Measurements from ENCODE around the gene CCDC91.
"Not testable (repeated sequence)": the region's sequence is repeated elsewhere in the genome, so short reads cannot be mapped to it uniquely, and the experiment has no call there.

Gene CCDC91

DNA sequence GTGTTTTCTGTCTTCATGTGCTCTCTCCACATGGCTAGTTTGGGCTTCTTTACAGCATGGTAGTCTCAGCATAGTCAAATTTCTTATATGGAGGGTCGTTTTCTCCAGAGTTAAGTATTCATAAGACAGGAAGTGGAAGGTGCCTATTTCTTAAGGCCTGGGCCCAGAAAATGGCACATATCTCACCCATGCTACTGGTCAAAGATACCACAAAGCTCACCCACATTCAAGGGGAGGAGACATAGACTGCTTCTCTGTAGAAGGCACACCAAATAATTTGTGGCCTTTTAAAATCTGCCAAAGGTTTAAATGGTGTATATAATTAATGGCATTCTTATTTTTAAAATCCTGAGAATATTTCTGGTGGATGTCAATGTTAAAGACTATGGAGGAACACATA lies 44.8 kb downstream of the CCDC91 start:
- DNase-seq, result no peak

DNA sequence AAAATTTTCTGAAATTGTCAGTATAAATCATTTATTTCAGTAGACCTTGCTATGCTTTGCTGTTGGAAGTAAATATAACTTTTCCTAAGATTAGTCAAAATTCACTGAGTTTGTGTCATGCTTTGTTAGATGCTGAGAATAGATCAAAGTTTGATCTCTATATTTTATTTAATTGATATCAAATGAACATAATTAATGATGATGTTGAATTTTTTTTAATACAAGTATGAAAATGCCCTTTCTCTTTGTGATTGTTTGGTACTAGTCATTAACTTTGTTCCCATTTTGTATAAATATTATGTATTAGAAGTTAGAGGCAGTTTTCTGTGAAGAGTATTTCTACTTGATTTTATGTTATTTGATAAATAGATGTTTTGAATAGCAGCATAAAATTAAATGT lies 45.7 kb downstream of the CCDC91 start:
- no peak for DNase-seq

DNA sequence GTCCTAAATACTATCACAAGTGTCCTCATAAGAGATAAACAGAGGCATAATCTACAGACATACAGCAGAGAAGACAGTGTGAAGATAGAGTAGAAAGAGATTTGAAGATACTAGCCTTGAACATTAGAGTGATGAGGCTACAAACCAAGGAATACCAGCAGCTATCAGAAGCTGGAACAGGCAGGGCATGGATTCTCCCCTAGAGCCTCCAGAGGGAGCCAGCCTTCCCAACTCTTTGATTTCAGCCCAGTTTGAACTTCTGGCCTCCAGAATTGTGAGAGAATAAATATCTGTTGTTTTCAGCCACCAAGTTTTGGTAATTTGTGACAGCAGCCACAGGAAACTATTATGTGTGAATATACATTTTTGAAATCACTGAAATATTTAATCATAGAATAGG lies 47.2 kb downstream of the CCDC91 start:
- no peak for DNase-seq

DNA sequence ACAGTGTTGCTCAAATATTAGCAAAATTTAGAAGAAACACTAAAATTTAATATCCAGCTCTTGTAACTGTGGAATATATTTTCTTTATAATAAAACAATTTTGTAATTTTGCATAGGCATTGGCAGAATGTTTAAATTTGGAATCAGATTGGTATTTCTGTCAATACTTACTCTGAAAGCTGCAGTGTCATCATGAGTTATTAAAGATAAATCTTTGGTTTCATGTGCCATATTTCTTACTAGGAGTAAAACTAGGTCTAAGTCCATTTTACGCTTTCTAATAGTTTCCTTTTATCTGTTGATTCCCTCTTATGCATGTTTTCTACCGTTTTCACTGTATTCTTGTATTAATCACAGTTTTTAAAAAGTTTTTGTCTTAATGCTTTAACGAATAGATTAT lies 49.7 kb downstream of the CCDC91 start:
- no peak for DNase-seq

DNA sequence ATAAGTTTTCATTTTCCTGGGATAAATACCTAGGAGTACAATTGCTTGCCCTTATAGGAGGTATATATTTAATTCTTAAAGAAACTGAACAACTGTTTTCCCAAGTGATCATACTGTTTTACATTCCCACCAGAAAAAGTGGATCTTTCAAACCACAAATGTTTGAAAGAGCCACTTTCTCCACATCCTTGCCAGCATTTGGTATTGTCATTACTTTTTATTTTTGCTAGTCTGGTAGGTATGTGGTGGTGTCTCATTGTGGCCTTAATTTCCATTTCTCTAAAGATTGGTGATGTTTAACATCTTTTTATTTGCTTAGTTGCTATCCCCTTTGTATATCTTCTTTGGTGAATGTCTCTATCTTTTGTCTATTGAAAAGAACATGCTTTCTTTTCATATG lies 50.6 kb downstream of the CCDC91 start:
- DNase-seq, result no peak

DNA sequence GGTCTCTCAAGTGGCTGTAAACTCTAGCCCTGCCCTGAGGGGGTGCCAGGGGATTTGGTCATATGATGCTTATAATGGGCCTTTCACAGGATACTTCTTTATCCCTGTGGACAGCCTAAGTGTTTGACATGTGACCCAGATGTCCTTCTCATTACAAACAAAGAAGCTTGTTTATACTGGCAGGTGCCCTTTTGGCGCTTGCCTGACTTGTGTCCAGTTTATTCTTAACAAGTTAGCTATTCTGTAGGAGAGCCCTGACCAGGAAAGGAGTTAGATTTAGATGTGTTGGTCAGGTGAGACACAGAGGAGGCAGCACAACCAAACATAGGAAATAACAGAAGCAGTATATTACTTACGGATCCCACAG lies 51.9 kb downstream of the CCDC91 start:
- DNase-seq, result no peak

DNA sequence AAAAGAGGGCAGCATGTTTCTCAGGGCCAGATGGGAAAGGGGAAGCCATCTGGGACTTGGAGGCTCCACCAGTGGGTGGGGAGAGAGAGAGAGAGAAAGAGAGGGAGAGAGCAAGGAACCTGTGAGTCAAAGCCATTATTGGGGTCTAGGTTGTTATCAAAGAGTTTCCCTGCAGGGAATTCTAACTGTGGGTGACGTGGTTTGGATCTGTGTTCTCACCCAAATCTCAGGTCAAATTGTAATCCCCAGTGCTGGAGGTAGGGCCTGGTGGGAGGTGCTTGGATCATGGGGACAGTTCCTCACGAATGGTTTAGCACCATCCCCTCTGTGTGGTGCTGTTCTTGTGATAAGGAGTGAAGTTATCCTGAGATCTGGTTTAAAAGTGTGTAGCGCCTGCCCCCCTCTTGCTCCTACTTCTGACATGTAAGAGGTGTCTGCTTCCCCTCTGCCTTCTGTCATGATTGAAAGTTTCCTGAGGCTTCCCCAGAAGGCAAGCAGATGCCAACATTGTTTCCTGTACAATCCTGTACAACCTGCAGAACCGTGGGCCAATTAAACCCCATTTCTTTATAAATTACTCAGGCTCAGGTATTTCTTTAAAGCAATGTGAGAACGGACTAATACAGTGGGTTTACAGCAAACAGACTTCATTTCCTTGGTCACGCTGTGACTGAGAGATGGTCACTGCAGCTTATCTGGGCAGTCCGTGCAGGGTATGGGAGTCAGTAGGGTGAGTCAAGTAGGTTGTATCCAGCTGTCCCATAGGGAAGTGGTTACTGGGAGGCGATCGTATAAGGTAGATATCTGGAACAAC lies 52.4 kb downstream of the CCDC91 start:
- DNase-seq, result peak; percentile 18 to 43

DNA sequence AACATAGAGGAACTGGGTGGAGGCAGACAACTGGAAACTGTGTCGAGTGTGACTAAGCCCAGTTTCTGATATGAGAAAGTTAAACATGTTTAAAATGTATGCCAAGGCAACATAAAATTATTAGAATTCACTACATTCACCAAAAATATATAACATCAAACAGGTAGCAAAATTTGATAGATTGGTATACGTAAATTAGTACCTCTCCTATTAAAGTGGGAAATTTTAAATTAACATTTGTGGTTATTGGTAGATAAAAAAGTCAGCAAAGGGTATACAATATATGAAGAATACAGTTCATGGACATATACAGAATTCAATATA lies 53.0 kb downstream of the CCDC91 start:
- DNase-seq, result no peak

DNA sequence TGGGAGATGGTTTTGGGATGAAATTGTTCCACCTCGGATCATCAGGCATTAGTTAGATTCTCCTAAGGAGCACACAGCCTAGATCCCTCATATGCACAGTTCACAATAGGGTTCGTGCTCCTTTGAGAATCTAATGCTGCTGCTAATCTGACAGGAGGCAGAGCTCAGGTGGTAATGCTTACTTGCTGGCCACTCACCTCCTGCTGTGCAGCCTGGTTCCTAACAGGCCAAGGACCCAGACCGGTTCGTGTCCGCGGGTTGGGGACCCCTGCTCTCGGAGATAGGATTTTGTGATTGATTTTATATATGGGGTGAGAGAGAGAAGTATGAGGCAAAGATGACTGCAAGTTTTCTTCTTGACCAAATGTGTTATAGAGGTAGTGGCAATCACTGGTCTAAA lies 57.5 kb downstream of the CCDC91 start:
- DNase-seq, result no peak

DNA sequence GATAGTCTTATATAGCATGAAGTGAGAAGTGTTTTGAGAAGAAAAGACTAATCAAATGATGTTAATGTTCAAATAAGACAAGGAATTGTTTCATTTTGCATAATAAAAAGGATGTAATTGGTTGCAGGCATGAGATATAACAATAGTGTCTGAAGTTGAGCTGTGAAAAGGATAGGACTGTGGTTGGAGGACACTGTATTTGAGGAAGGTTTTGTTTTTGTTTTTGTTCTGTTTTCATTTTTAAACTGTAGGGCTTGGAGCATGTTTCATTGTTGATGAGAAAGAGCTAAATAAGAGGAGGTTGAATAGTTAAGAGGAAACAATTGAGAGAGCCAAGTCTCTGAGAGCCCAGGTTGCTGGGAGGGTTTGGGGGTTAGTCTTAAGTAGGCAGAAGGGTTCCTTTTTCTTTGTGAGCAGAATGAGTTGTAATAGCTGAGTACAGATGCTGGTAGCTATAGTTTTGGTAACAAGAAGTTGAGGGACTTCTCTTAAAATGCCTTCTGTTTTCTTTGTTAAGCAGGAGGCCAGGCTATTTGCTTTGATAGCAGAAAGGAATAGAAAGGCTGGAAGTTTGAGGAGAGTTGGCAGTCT lies 58.4 kb downstream of the CCDC91 start:
- peak in 1 of 2 donors; percentile 18 for DNase-seq

DNA sequence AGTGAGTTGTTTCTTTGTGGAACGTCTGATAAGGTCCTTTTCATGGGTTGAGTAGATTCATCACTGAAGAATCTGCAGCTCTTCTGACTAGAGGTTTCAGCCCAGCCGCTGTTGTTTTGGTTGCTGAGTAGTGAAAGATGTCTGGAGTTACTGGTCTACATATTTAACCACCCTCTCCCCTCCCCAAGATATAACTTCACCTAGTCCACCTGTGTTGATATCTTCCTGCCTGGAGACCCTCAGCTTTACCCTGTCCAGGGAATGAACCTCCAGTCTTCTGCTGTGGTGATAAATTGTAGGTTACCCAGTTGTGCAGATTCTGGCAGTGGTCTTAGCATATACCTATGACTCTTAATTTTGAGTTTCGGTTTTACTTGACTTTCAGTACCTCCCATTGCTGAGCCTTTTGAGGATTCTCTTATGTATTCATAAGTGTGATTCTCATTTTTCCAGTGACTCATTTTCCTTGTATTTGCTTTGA lies 62.9 kb downstream of the CCDC91 start:
- DNase-seq, result no peak

DNA sequence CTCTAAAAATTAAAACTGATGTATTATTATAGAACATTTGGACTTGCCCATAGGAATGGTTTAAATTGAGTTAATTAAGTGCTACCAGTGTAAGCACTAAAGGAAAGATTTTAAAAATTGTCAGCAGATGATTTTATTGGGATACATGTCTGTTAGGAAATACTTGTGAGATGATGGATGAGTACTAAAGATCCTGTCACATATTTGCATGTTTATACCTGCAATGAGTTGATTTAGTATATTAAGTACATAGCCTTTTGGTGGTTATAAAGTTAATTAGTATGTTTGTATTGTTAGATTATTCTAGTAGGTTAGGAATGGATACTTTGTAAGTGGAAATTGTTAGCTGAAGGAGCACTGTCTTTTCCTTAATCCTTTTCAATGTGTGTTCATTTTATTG lies 67.2 kb downstream of the CCDC91 start:
- DNase-seq, result no peak

DNA sequence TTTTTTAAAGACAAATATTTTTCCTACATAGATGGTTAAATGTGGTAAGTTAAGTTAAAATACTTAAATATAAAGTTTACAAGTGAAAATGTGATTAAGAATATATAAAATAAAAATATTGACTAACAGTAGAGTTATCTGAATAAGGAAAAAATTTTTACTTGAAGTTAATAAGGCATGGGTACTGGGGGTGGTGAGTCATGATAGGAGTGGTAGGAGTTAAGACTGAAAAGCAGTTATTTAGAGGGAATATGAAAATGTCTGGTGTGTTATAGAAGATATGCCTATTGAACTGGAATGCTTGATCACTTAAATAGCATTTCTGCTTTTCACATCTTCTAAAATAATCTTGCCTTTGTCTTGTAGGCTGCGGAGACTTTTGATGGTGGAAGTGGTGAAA lies 68.7 kb downstream of the CCDC91 start:
- no peak for DNase-seq

DNA sequence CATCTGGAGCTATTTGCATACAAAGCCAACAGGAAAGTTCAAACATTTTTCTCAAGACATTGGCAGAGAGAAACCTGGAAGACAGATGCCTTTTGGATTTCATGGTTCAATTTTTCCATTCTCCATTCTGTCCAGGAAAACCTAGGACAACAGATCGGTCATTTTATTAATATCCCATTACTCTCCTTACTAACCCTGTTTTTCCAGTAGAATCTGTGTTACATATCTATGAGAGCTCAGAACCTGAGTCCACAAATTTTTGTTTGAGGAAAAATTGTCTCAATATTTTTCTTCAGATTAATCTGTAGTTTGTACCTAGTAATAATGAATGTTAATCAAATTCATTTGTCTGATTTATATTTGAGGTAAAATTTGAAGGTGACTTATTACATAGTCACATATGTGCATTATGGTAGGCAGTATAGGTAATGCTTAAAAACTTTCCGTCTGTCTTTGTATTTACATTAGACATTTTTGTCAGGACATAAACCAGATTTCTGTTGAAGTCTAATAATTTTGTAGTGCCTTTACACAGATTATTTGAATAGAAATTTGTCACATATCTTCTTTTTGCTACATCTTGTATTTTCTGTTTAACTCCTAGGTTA lies 75.3 kb downstream of the CCDC91 start:
- DNase-seq, result no peak

DNA sequence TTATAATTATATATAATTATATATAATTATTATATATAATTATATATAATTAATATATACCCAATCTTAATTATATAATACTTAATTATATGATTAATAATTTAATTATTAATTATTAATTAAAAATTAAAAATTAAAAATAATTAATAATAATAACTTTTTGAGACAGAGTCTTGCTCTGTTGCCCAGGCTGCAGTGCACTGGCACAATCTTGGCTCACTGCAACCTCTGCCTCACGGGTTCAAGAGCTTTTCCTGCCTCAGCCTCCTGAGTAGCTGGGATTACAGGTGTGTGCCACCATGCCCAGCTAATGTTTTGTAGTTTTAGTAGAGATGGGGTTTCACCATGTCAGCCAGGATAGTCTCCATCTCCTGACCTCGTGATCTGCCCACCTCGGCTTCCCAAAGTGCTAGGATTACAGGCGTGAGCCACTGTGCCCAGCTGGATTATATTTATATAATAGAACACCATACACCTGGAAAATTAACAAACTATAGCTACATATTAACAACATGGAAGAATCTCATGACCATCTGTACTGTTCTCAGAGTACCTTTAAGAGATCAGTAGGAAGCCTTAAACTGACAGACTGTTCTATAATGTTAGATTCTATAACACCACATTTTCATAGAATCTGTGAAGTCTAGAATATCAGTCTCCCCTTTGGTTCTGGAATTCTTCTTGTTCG lies 77.8 kb downstream of the CCDC91 start:
- not testable (repeated sequence) for DNase-seq

DNA sequence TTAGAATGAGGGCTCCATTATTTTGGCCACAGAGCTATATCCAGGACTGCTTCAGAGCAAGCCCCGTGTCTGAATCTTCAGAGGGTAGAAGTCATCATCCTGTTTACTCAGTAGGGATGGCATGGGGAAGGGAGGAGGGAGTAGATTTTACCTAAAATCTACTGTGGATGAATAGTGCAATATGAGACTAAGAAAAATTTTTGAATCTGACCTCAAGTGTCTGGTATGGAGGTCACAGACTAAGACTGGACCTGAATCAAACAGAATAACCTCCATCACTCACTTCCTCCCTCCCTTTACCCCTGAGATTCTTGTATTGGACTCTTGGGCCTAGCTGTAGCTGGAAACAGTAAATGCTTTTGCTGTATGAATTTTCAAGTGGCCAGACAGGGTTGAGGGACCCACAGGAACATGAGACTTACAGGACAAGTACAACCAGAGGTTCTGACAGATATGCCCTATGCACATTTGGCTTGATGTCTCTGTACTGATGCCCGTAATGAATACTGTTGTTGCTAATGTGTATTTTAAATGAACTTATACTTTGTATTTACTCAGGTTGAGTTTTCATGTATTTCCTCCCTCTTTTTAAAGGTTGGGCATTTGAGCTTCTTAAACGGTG lies 78.5 kb downstream of the CCDC91 start:
- DNase-seq, result no peak

DNA sequence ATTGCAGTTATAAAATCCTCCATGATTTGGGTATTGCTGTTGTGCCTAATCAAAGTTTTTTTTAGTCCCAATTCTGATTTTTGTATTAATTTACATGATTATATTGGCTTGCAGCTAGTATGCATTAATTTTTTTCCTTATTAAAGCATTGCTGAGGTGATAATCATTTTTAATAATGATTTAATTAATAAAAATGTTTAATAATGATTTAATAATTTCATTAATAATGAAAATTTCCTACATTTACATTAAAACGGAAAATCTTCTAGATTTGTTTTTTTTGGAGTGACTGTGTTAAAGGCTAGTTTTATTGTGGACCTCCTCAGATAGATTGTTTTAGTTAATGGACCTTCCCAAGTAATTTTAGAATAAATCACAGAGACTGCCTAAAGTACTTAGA lies 79.6 kb downstream of the CCDC91 start:
- DNase-seq, result no peak

DNA sequence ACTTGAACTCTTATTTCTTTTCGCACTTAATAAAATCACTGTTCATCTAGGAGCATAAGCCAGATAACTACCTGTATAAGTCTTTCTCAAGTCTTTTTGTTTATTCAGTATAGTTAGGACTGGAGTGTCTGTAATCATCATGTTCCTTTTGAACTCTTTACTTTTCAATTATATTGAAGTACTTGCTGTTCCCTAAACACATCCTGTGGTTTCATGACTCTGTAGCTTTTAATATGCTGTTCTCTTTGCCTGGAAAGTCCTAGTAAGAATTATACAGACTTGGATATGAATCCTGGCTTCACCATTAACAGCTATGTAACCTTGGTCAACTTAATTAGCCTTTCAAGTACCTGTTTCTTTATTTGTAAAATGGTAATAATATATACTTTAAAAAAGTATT lies 88.2 kb downstream of the CCDC91 start:
- DNase-seq, result no peak

DNA sequence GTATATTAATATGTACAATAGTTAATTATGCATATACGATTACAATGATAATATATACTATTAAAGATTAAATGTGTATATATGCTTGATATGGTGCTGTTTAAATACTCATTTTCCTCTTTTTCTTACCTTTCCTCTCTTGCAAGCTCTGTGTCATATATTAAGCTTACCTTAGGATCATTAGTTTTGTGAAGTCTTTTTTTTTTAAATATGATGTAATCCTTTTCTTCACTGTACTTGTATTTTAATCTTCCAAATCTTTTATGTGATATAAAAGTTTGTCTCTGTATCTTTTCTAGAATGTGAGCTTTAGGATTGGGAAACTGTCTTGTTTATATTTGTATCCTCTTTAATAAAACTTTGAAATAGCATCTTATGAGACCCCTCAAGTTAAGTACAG lies 88.7 kb downstream of the CCDC91 start:
- DNase-seq, result no peak

DNA sequence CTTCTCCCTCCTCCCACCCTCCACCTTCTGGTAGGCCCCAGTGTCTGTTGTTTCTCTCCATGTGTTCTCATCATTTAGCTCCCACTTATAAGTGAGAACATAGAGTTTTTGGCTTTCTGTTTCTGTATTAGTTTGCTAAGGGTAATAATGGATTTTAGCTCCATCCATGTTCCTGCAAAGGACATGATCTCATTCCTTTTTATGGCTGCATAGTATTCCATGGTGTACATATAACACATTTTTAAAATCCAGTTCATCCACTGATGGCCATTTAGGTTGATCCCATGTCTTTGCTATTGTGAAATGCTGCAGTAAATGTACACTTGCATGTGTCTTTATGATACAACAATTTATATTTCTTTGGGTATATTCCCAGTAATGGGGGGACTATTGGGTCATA lies 96.1 kb downstream of the CCDC91 start:
- no peak for DNase-seq

DNA sequence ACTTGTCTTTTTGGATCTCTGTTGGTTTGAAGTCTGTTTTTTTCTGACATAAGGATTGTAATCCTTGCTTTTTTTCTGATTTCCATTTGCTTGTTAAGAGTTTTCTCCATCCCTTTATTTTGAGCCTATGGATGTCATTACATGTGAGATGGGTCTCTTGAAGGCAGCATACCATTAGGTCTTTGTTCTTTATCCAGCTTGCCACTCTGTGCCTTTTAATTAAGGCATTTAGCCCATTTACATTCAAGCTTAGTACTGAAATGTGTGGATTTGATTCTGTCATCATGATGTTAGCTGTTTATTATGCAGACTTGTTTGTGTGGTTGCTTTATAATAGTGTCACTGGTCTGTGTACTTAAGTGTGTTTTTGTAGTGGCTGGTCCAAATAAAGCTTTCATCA lies 100.0 kb downstream of the CCDC91 start:
- DNase-seq, result no peak

DNA sequence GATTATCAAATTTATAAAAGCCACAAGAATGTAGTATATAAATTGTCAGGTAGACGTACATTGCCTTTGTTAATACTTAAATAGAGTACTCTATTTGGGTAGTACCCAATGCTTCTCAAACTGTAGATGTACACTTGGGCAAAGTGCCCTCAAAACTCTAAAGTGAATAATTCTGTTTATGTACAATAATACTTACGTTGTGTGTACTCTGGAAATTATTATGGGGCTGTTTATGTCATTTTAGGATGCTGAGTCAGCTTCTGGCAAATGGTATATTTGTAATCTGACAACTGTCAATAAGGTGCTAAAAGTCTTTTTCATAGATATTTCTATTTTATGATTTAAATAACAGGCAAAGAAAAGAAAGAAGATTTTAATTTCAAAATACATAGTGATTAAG lies 102.4 kb downstream of the CCDC91 start:
- DNase-seq, result no peak

DNA sequence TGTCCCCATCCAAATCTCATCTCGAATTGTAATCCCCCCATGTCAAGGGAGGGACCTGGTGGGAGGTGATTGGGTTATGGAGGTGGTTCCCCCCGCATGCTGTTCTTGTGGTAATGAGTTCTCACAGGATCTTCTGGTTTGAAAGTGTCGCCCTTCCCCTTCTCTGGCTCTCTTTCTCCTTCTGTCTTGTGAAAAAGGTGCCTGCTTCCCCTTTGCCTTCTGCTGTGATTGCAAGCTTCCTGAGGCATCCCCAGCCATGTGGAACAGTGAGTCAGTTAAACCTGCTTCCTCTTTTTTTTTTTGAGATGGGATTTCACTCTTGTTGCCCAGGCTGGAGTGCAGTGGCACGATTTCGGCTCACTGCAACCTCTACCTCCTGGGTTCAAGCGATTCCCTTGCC lies 104.0 kb downstream of the CCDC91 start:
- DNase-seq, result peak; percentile 24 to 29

Measured in inflammatory macrophage (primary cell).